HepG2 (cell line): ENCODE results near the gene CAPS. TPM values are rescaled to one million over a fixed set of nuclear protein-coding genes. Genes with fewer than 3 reads are reported as not detected.

Source experiments
- DMAP1 ChIP-seq: IDR thresholded peaks from 2 replicates; pipeline ENCODE4 v1.6.1; 2016
- GFI1 ChIP-seq: sonication (generic); formaldehyde crosslinking; IDR thresholded peaks from 2 replicates; pipeline ENCODE4 v1.5.0; 2020; ENCODE audit warnings: missing genetic modification reagents, mild to moderate bottlenecking, borderline replicate concordance
- HNRNPLL ChIP-seq: fragments of 200-400 bp; formaldehyde crosslinking; IDR thresholded peaks from 2 replicates; pipeline ENCODE4 v1.6.1; 2017; ENCODE audit warnings: mild to moderate bottlenecking, low read depth, low read length; ENCODE audit not compliant: poor library complexity, severe bottlenecking
- MED1 ChIP-seq: sonication (generic); formaldehyde crosslinking; IDR thresholded peaks from 2 replicates; pipeline ENCODE4 v1.4.0; 2020; ENCODE audit warnings: missing genetic modification reagents
- NR3C1 ChIP-seq: sonication (generic); formaldehyde crosslinking; IDR thresholded peaks from 2 replicates; pipeline ENCODE4 v1.4.0; 2020; ENCODE audit warnings: missing genetic modification reagents
- RBM39 ChIP-seq: fragments of 200-400 bp; formaldehyde crosslinking; IDR thresholded peaks from one replicate; pipeline ENCODE4 v1.6.1; 2018; ENCODE audit warnings: antibody characterized with exemption, mild to moderate bottlenecking, low read depth, low read length; ENCODE audit not compliant: poor library complexity, severe bottlenecking
- RNF2 ChIP-seq: fragments of 450-650 bp; conservative IDR thresholded peaks from 2 replicates; pipeline ENCODE4 v1.6.1; 2016; ENCODE audit warnings: low read depth
- SMARCC2 ChIP-seq: fragments of 450-650 bp; IDR thresholded peaks from 2 replicates; pipeline ENCODE4 v1.6.1; 2017; ENCODE audit warnings: antibody characterized with exemption, mild to moderate bottlenecking
- STAT5B ChIP-seq: sonication (generic); formaldehyde crosslinking; IDR thresholded peaks from 2 replicates; pipeline ENCODE4 v1.4.0; 2020; ENCODE audit warnings: missing genetic modification reagents
- ZBTB38 ChIP-seq: sonication (generic); formaldehyde crosslinking; IDR thresholded peaks from 2 replicates; pipeline ENCODE4 v1.5.1; 2020; ENCODE audit warnings: mild to moderate bottlenecking, missing genetic modification reagents
- ZEB1 ChIP-seq: IDR thresholded peaks from 2 replicates; pipeline ENCODE4 v1.6.1; 2012; ENCODE audit warnings: mild to moderate bottlenecking, low read depth, inconsistent platforms; ENCODE audit not compliant: insufficient replicate concordance
- ZMYM4 ChIP-seq: sonication (generic); formaldehyde crosslinking; IDR thresholded peaks from 2 replicates; pipeline ENCODE4 v1.8.1; 2023; ENCODE audit warnings: mild to moderate bottlenecking, missing genetic modification reagents
- ZNF234 ChIP-seq: sonication (generic); formaldehyde crosslinking; conservative IDR thresholded peaks from 2 replicates; pipeline ENCODE4 v1.5.1; 2020; ENCODE audit warnings: mild to moderate bottlenecking, missing genetic modification reagents
- ZNF33B ChIP-seq: sonication (generic); formaldehyde crosslinking; IDR thresholded peaks from 2 replicates; pipeline ENCODE4 v1.5.1; 2020; ENCODE audit warnings: mild to moderate bottlenecking, missing genetic modification reagents
- ZNF468 ChIP-seq: sonication (generic); formaldehyde crosslinking; IDR thresholded peaks from 2 replicates; pipeline ENCODE4 v1.8.0; 2022; ENCODE audit warnings: mild to moderate bottlenecking, moderate library complexity, missing genetic modification reagents
- ZNF546 ChIP-seq: sonication (generic); formaldehyde crosslinking; conservative IDR thresholded peaks from 2 replicates; pipeline ENCODE4 v1.8.1; 2023; ENCODE audit warnings: mild to moderate bottlenecking, missing genetic modification reagents
- ZNF772 ChIP-seq: sonication (generic); formaldehyde crosslinking; IDR thresholded peaks from 2 replicates; pipeline ENCODE4 v1.5.0; 2020; ENCODE audit warnings: mild to moderate bottlenecking, missing genetic modification reagents
- polyA plus RNA-seq, 8 experiments: library from polyadenylated mRNA; depleted of rRNA in 3 of 8; stranded (reverse) in 7 of 8; unstranded in 1 of 8; fragments of >200 nt; fragmentation: Illumina TruSeq in 4 of 8; extraction: Trizol in 4 of 8; gene quantifications; 2 replicates each; pipeline versions ENCODE4 v1.2.1 to v1.2.3, GENCODE V29; 2011 to 2016; ENCODE audit warnings: low read depth in 4 of 8, missing spikeins in 1 of 8, mixed read lengths in 1 of 8; ENCODE audit not compliant: insufficient read depth in 1 of 8
- total RNA-seq, 5 experiments: library from RNA; depleted of rRNA; stranded (reverse); fragments of >200 nt; fragmentation: Illumina TruSeq; extraction: Trizol; gene quantifications; 2 replicates each; pipeline ENCODE4 v1.2.3, GENCODE V29; 2016; ENCODE audit warnings: low read depth in 1 of 5
- TF ChIP-seq, protein P1 (sequence below): sonication (generic); formaldehyde crosslinking; IDR thresholded peaks from 2 replicates; pipeline ENCODE4; 2020; ENCODE audit warnings: missing genetic modification reagents, mild to moderate bottlenecking, borderline replicate concordance
- TF ChIP-seq, protein P2 (sequence below): sonication (generic); formaldehyde crosslinking; IDR thresholded peaks from 2 replicates; pipeline ENCODE4 v1.8.0; 2022; ENCODE audit warnings: low read depth, missing genetic modification reagents
- TF ChIP-seq, protein P3 (sequence below): sonication (generic); formaldehyde crosslinking; IDR thresholded peaks from 2 replicates; pipeline ENCODE4 v1.4.0; 2020; ENCODE audit warnings: missing genetic modification reagents
- TF ChIP-seq, protein P4 (sequence below): sonication (generic); formaldehyde crosslinking; IDR thresholded peaks from 2 replicates; pipeline ENCODE4 v1.8.0; 2022; ENCODE audit warnings: mild to moderate bottlenecking, missing genetic modification reagents, moderate library complexity
- TF ChIP-seq, protein P5 (sequence below): sonication (generic); formaldehyde crosslinking; IDR thresholded peaks from 2 replicates; pipeline ENCODE4 v1.4.0; 2020; ENCODE audit warnings: missing genetic modification reagents

CAPS gene
- total and polyA plus RNA-seq, 2 of the 13 experiments (the other 11 are each of a cell fraction or from before 2014, with no cell fraction given), result 3.1 TPM

DNA sequence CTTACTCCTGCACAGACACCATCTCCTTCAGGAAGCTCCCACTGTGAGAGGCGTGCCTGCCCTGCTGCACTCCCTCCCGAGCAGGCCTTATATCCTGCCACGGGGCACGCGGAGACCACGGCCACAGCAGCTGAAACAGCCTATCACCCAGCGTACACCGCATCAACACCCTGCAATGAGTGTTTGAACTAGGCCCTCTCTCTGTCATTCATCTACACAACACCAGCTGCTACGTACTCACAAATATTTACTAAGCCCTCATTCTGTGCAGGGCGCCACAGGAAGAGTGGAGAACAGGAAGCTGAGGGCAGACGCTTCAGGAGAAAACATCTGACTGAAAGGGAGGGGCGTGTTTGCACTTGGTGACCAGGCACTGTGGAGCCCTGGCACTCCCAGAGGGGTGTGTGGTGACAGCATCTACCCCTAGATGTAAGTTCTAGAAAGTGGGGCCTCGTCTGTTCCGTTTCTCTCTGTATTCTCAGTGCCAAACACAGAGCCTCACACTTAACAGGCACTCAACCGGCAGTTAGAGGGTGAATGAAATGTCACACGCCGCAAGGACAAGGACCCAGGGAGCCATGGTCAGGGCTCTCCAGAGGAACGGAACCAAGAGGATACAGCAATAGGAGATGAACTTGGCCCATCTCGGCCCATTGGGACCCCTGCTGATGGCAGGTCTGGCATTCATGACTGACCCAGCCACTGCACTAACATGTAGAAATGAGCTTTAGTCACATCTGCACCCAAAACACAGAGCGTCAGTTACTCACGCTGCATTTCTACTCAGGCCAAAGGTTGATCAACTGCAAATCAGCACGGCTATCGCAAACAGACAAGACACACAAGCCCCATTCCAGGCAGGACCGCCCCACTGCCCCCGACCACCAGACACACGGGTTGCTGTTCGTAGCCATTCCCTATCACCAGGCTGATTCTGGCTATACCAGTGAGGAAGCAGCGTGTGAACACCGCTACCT lies 48.2 kb downstream of the CAPS start (continued):
- TF ChIP-seq ZNF33B (CRISPR knock-in tag) (no peak), RBM39 (no peak), ZNF546 (no peak; the same call in 1 of the 2 replicates), GFI1 (CRISPR knock-in tag) (peak; percentile 74), DMAP1 (CRISPR knock-in tag) (peak; percentile 83), HNRNPLL (peak; percentile 44), ZNF468 (CRISPR knock-in tag) (no peak), NR3C1 (CRISPR knock-in tag) (no peak), ZMYM4 (peak; percentile 75), ZNF772 (CRISPR knock-in tag) (peak; percentile 70; the same call in 1 of the 2 replicates), ZEB1 (peak; percentile 52), ZNF234 (CRISPR knock-in tag) (no peak), RNF2 (no peak; the same call in 1 of the 2 replicates), MED1 (CRISPR knock-in tag) (peak; percentile 98), SMARCC2 (no peak), STAT5B (CRISPR knock-in tag) (0 out of 2 replicates have a peak, but pooled peaks have one; percentile 44), ZBTB38 (peak; percentile 97)
- TF ChIP-seq, protein P1, sequence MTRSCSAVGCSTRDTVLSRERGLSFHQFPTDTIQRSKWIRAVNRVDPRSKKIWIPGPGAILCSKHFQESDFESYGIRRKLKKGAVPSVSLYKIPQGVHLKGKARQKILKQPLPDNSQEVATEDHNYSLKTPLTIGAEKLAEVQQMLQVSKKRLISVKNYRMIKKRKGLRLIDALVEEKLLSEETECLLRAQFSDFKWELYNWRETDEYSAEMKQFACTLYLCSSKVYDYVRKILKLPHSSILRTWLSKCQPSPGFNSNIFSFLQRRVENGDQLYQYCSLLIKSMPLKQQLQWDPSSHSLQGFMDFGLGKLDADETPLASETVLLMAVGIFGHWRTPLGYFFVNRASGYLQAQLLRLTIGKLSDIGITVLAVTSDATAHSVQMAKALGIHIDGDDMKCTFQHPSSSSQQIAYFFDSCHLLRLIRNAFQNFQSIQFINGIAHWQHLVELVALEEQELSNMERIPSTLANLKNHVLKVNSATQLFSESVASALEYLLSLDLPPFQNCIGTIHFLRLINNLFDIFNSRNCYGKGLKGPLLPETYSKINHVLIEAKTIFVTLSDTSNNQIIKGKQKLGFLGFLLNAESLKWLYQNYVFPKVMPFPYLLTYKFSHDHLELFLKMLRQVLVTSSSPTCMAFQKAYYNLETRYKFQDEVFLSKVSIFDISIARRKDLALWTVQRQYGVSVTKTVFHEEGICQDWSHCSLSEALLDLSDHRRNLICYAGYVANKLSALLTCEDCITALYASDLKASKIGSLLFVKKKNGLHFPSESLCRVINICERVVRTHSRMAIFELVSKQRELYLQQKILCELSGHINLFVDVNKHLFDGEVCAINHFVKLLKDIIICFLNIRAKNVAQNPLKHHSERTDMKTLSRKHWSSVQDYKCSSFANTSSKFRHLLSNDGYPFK (CRISPR knock-in tag), result peak; percentile 89
- TF ChIP-seq, protein P2, sequence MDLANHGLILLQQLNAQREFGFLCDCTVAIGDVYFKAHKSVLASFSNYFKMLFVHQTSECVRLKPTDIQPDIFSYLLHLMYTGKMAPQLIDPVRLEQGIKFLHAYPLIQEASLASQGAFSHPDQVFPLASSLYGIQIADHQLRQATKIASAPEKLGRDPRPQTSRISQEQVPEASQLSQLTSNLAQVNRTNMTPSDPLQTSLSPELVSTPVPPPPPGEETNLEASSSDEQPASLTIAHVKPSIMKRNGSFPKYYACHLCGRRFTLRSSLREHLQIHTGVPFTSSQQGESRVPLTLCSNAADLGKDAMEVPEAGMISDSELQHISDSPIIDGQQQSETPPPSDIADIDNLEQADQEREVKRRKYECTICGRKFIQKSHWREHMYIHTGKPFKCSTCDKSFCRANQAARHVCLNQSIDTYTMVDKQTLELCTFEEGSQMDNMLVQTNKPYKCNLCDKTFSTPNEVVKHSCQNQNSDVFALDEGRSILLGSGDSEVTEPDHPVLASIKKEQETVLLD (CRISPR knock-in tag), result no peak
- TF ChIP-seq, protein P3, sequence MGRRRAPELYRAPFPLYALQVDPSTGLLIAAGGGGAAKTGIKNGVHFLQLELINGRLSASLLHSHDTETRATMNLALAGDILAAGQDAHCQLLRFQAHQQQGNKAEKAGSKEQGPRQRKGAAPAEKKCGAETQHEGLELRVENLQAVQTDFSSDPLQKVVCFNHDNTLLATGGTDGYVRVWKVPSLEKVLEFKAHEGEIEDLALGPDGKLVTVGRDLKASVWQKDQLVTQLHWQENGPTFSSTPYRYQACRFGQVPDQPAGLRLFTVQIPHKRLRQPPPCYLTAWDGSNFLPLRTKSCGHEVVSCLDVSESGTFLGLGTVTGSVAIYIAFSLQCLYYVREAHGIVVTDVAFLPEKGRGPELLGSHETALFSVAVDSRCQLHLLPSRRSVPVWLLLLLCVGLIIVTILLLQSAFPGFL (CRISPR knock-in tag), result no peak
- TF ChIP-seq, protein P4, sequence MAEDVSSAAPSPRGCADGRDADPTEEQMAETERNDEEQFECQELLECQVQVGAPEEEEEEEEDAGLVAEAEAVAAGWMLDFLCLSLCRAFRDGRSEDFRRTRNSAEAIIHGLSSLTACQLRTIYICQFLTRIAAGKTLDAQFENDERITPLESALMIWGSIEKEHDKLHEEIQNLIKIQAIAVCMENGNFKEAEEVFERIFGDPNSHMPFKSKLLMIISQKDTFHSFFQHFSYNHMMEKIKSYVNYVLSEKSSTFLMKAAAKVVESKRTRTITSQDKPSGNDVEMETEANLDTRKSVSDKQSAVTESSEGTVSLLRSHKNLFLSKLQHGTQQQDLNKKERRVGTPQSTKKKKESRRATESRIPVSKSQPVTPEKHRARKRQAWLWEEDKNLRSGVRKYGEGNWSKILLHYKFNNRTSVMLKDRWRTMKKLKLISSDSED (CRISPR knock-in tag), result no peak
- TF ChIP-seq, protein P5, sequence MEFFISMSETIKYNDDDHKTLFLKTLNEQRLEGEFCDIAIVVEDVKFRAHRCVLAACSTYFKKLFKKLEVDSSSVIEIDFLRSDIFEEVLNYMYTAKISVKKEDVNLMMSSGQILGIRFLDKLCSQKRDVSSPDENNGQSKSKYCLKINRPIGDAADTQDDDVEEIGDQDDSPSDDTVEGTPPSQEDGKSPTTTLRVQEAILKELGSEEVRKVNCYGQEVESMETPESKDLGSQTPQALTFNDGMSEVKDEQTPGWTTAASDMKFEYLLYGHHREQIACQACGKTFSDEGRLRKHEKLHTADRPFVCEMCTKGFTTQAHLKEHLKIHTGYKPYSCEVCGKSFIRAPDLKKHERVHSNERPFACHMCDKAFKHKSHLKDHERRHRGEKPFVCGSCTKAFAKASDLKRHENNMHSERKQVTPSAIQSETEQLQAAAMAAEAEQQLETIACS (CRISPR knock-in tag), result no peak
